Posterior vena cava (tissue), 2 donors: ENCODE data around the gene ALG1. TPM values are rescaled to one million over a fixed set of nuclear protein-coding genes. Genes with fewer than 3 reads are reported as not detected.
"Not testable (repeated sequence)": the region's sequence is repeated elsewhere in the genome, so short reads cannot be mapped to it uniquely, and the experiment has no call there.

Source experiments
- DNase-seq: peaks from one replicate; pipeline ENCODE4 v3.0.0-alpha.2; 2020; ENCODE audit warnings: low spot score
- intact Hi-C, 2 donors: fragments of 100-400 bp; cut with DNase I; formaldehyde crosslinking; loops; one replicate each; pipeline versions ENCODE4 v1.14.1 to v1.14.2; 2022 to 2023
- total RNA-seq, 2 donors: library from RNA; stranded (reverse); fragmentation: NEBNext Ultra II Directional; extraction: Animal tissue kit (Norgen Biotek cat#: 25700); gene quantifications; one replicate each; pipeline ENCODE4 v1.2.1, GENCODE V29; 2021
- donor health status: DM: yes; HTN: yes; CAD: no.
- donor health status: DM: yes; HTN: yes; CAD: no.

ALG1 gene
- total RNA-seq, 2 donors from 2014 or later = 14.7 to 16.4 TPM

GRCh38 chr16:5042574-5043171 lies 29.0 kb upstream of the ALG1 start:
- peak; percentile 61 for DNase-seq
- intact Hi-C loops = no loop called here

GRCh38 chr16:5044011-5044540 lies 27.6 kb upstream of the ALG1 start:
- intact Hi-C loops = no loop called here
- DNase-seq = peak; percentile 25

- intact Hi-C loops = not testable (repeated sequence)
- DNase-seq = peak; percentile 11
Observed at GRCh38 chr16:5044581-5044980, 27.1 kb upstream of the ALG1 start.

- peak; percentile 46 for DNase-seq
- intact Hi-C loops = no loop called here
Observed at GRCh38 chr16:5045499-5046115, 26.0 kb upstream of the ALG1 start.

GRCh38 chr16:5046914-5047313 lies 24.7 kb upstream of the ALG1 start:
- intact Hi-C loops = no loop called here
- no peak for DNase-seq

GRCh38 chr16:5054876-5055865 lies 16.5 kb upstream of the ALG1 start:
- intact Hi-C loops = no loop called here
- DNase-seq = peak; percentile 65

GRCh38 chr16:5056352-5056751 lies 15.3 kb upstream of the ALG1 start:
- peak; percentile 72 for DNase-seq
- intact Hi-C loops = no loop called here

- DNase-seq = peak; percentile 67
- intact Hi-C loops = no loop called here
Observed at GRCh38 chr16:5058476-5058875, 13.2 kb upstream of the ALG1 start.

GRCh38 chr16:5059386-5060072 lies 12.1 kb upstream of the ALG1 start:
- intact Hi-C loops = no loop called here

GRCh38 chr16:5060073-5060641 lies 11.5 kb upstream of the ALG1 start:
- intact Hi-C loops = no loop called here
- peak; percentile 47 for DNase-seq

More at GRCh38 chr16:5059386-5060072, 12.1 kb upstream of the ALG1 start:
- DNase-seq = peak; percentile 36

GRCh38 chr16:5062051-5062450 lies 9.6 kb upstream of the ALG1 start:
- DNase-seq = no peak
- intact Hi-C loops = no loop called here

- DNase-seq = peak; percentile 58
Observed at GRCh38 chr16:5062790-5063765, 8.6 kb upstream of the ALG1 start.

GRCh38 chr16:5064915-5065314 lies 6.7 kb upstream of the ALG1 start:
- peak; percentile 76 for DNase-seq
- intact Hi-C loops = loop anchor here in 1 of 2 donors (5.0 kb wide), 1 partner anchor 88 kb away; no protein-coding TSS in a partner anchor

More at GRCh38 chr16:5062790-5063765, 8.6 kb upstream of the ALG1 start:
- intact Hi-C loops = no loop called here

- intact Hi-C loops = loop anchor here in 1 of 2 donors (5.0 kb wide), 1 partner anchor 88 kb away; no protein-coding TSS in a partner anchor
- DNase-seq = peak; percentile 70
Observed at GRCh38 chr16:5065326-5065725, 6.3 kb upstream of the ALG1 start.

- intact Hi-C loops = loop anchor here in 1 of 2 donors (5.0 kb wide), 1 partner anchor 89 kb away; no protein-coding TSS in a partner anchor
- DNase-seq = peak; percentile 83
Observed at GRCh38 chr16:5065813-5066212, 5.8 kb upstream of the ALG1 start, which contains the start of gene C16orf89. Gene C16orf89 (minus strand): TSS chr16:5065956. CDS start chr16:5065908, 48 bp downstream.

- intact Hi-C loops = loop anchor here in 1 of 2 donors (5.0 kb wide), 1 partner anchor 89 kb away; no protein-coding TSS in a partner anchor
Observed at GRCh38 chr16:5066511-5066910, 5.1 kb upstream of the ALG1 start.

GRCh38 chr16:5069048-5069447 lies 2.6 kb upstream of the ALG1 start:
- intact Hi-C loops = loop anchor here in 1 of 2 donors (5.0 kb wide), 1 partner anchor 92 kb away; no protein-coding TSS in a partner anchor
- DNase-seq = peak; percentile 57

More at GRCh38 chr16:5066511-5066910, 5.1 kb upstream of the ALG1 start:
- peak; percentile 58 for DNase-seq
